ENCODE results near the gene PGBD5.

- TF ChIP-seq EZH2phosphoT487 (IDR thresholded peaks at IDR 0.05; ENCODE audit: low read depth, severe bottlenecking, unreplicated experiment): no peak
- TF ChIP-seq, protein P1, sequence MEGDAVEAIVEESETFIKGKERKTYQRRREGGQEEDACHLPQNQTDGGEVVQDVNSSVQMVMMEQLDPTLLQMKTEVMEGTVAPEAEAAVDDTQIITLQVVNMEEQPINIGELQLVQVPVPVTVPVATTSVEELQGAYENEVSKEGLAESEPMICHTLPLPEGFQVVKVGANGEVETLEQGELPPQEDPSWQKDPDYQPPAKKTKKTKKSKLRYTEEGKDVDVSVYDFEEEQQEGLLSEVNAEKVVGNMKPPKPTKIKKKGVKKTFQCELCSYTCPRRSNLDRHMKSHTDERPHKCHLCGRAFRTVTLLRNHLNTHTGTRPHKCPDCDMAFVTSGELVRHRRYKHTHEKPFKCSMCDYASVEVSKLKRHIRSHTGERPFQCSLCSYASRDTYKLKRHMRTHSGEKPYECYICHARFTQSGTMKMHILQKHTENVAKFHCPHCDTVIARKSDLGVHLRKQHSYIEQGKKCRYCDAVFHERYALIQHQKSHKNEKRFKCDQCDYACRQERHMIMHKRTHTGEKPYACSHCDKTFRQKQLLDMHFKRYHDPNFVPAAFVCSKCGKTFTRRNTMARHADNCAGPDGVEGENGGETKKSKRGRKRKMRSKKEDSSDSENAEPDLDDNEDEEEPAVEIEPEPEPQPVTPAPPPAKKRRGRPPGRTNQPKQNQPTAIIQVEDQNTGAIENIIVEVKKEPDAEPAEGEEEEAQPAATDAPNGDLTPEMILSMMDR (IDR thresholded peaks at IDR 0.05; ENCODE audit: poor library complexity): no peak
- no peak for TF ChIP-seq EZH2 (IDR thresholded peaks at IDR 0.05; ENCODE audit: borderline replicate concordance)
Observed at GRCh38 chr1:230323686-230324085, 102.4 kb downstream of the PGBD5 start.
